Keratinocyte (primary cell): ENCODE measurements around the gene POLR2B.

Experiments
- CTCF ChIP-seq, 3 experiments: IDR thresholded peaks in 1 of 3; conservative IDR thresholded peaks in 1 of 3; optimal IDR thresholded peaks in 1 of 3; 2 replicates in 2 of 3; 3 replicates in 1 of 3; pipeline versions ENCODE3 to v1.5.1; 2011; ENCODE audit warnings: low read length in 3 of 3, mild to moderate bottlenecking in 3 of 3, moderate library complexity in 2 of 3, control low read depth in 1 of 3, inconsistent platforms in 1 of 3; ENCODE audit not compliant: insufficient read depth in 2 of 3; ENCODE audit errors: extremely low read depth in 1 of 3
- EZH2 ChIP-seq: IDR thresholded peaks from one replicate; pipeline ENCODE4 v1.6.1; 2012; ENCODE audit warnings: inconsistent platforms, mild to moderate bottlenecking, low read length, moderate library complexity

- TF ChIP-seq CTCF (optimal IDR thresholded peaks at IDR 0.05 in 1 of 3, IDR thresholded peaks at IDR 0.05 in 1 of 3, conservative IDR thresholded peaks at IDR 0.05 in 1 of 3; ENCODE audit: extremely low read depth in 1 of 3, insufficient read depth in 2 of 3, low read length in 3 of 3) = no peak
- no peak for TF ChIP-seq EZH2
Measured at GRCh38 chr4:57034520-57034919, 55.8 kb downstream of the POLR2B start.
